B cell (primary cell): ENCODE results near the gene PIM2. TPM values are rescaled to one million over a fixed set of nuclear protein-coding genes. Genes with fewer than 3 reads are reported as not detected.

Experiments used
- ATAC-seq: fragments of 200-7000 bp; cut with Tn5 transposase; one replicate; pipeline ENCODE4 v1.10.0; 2021; ENCODE audit warnings: low read depth, mild to moderate bottlenecking, moderate number of reproducible peaks, moderate library complexity
- CTCF ChIA-PET: fragments of 350-600 bp; sonication (Branson Sonifier 250); formaldehyde crosslinking; loops from one replicate; lab custom pipeline; 2021; ENCODE audit warnings: antibody characterized with exemption, inconsistent platforms; lab: Charles Lee
- POLR2A ChIA-PET: fragments of 350-600 bp; sonication (Branson Sonifier 250); formaldehyde crosslinking; loops from one replicate; lab custom pipeline; 2021; ENCODE audit warnings: antibody characterized with exemption; lab: Charles Lee
- DNase-seq: peaks from one replicate; pipeline ENCODE4 v3.0.0; 2013
- H2AFZ ChIP-seq: 2 replicates; pipeline ENCODE4 v1.6.1; 2012; ENCODE audit warnings: mild to moderate bottlenecking, low read depth, low read length; ENCODE audit not compliant: insufficient read depth, poor library complexity, severe bottlenecking
- H3K27ac ChIP-seq, 2 donors: 1 replicate in 1 of 2; 2 replicates in 1 of 2; pipeline ENCODE4 v1.5.1; 2012 to 2013; ENCODE audit warnings: low read length in 2 of 2, mild to moderate bottlenecking in 2 of 2, moderate library complexity in 1 of 2
- H3K27me3 ChIP-seq, 4 experiments: fragments of 200-600 bp in 1 of 4; sonication (generic) in 1 of 4; replicated peaks in 1 of 4; 1 replicate in 2 of 4; 2 replicates in 2 of 4; pipeline versions ENCODE4 v1.6.1 to v1.7.0; 2013 to 2016; ENCODE audit warnings: low read length in 3 of 4, mild to moderate bottlenecking in 2 of 4, mixed read lengths in 1 of 4, moderate library complexity in 1 of 4; ENCODE audit not compliant: insufficient read depth in 4 of 4, control insufficient read depth in 3 of 4; ENCODE audit errors: control extremely low read depth in 1 of 4
- H3K36me3 ChIP-seq, 2 experiments: replicated peaks in 1 of 2; 1 replicate in 1 of 2; 2 replicates in 1 of 2; pipeline versions ENCODE4 v1.6.1 to v1.7.1; 2013; ENCODE audit warnings: low read length in 1 of 2; ENCODE audit not compliant: insufficient read depth in 2 of 2, control insufficient read depth in 1 of 2; ENCODE audit errors: control extremely low read depth in 1 of 2, extremely low read depth in 1 of 2
- H3K4me1 ChIP-seq, 2 donors: fragments of 200-600 bp in 1 of 2; sonication (generic) in 1 of 2; 1 replicate in 1 of 2; 2 replicates in 1 of 2; pipeline versions ENCODE4 v1.5.1 to v1.6.1; 2013 to 2017; ENCODE audit warnings: low read length in 2 of 2; ENCODE audit not compliant: control insufficient read depth in 2 of 2, insufficient read depth in 2 of 2
- H3K4me2 ChIP-seq: replicated peaks from 2 replicates; pipeline ENCODE3; 2012; ENCODE audit warnings: mild to moderate bottlenecking, low read depth, low read length; ENCODE audit not compliant: poor library complexity, severe bottlenecking
- H3K4me3 ChIP-seq, 5 experiments: fragments of 200-600 bp in 1 of 5; sonication (generic) in 1 of 5; 1 replicate in 3 of 5; 2 replicates in 2 of 5; pipeline versions ENCODE4 v1.5.1 to v1.7.0; 2011 to 2016; ENCODE audit warnings: low read length in 4 of 5, mild to moderate bottlenecking in 4 of 5, low read depth in 2 of 5, control low read depth in 1 of 5, moderate library complexity in 1 of 5; ENCODE audit not compliant: insufficient read depth in 1 of 5; ENCODE audit errors: control extremely low read depth in 1 of 5, extremely low read depth in 1 of 5
- H3K79me2 ChIP-seq: fragments of 200-600 bp; sonication (generic); one replicate; pipeline ENCODE4 v1.6.0; 2016; ENCODE audit warnings: low read length; ENCODE audit not compliant: control insufficient read depth, insufficient read depth
- H3K9ac ChIP-seq: fragments of 200-600 bp; sonication (generic); 2 replicates; pipeline ENCODE4 v1.6.1; 2017; ENCODE audit warnings: mild to moderate bottlenecking, low read length, moderate library complexity
- H3K9me3 ChIP-seq, 3 donors: one replicate each; pipeline versions ENCODE4 v1.6.1 to v1.7.1; 2013; ENCODE audit warnings: low read length in 2 of 3; ENCODE audit not compliant: control insufficient read depth in 2 of 3, insufficient read depth in 1 of 3; ENCODE audit errors: control extremely low read depth in 1 of 3
- H4K20me1 ChIP-seq: 2 replicates; pipeline ENCODE4 v1.6.0; 2012; ENCODE audit warnings: mild to moderate bottlenecking, low read length; ENCODE audit not compliant: insufficient read depth, control insufficient read depth, poor library complexity, severe bottlenecking
- H3K27ac Mint-ChIP-seq: one replicate; pipeline ENCODE4 v1.8.0; 2021; ENCODE audit warnings: mixed read lengths
- H3K27me3 Mint-ChIP-seq: one replicate; pipeline ENCODE4 v1.8.0; 2021; ENCODE audit warnings: mixed read lengths
- H3K4me1 Mint-ChIP-seq: one replicate; pipeline ENCODE4 v1.8.0; 2021; ENCODE audit warnings: mixed read lengths
- H3K4me3 Mint-ChIP-seq: one replicate; pipeline ENCODE4 v1.8.0; 2021; ENCODE audit warnings: mixed read lengths
- H3K9me3 Mint-ChIP-seq: one replicate; pipeline ENCODE4 v1.8.0; 2022; ENCODE audit warnings: mixed read lengths; ENCODE audit not compliant: insufficient read depth
- EZH2 ChIP-seq: IDR thresholded peaks from 2 replicates; pipeline ENCODE4 v1.6.1; 2012; ENCODE audit warnings: borderline replicate concordance, low read depth, mild to moderate bottlenecking, moderate library complexity, low read length; ENCODE audit not compliant: insufficient read depth, poor library complexity, severe bottlenecking
- WGBS: methylation state at CpG from one replicate; pipeline ENCODE4 v1.1.5; 2013; ENCODE audit warnings: missing lambda C conversion rate; ENCODE audit not compliant: insufficient coverage; 5-methylcytosine and 5-hydroxymethylcytosine counted together
- intact Hi-C: fragments of 100-400 bp; cut with micrococcal nuclease; formaldehyde crosslinking; loops from one replicate; pipeline ENCODE4 v1.10.0; 2022
- polyA plus RNA-seq: library from polyadenylated mRNA; depleted of rRNA; stranded (reverse); fragments of >200 nt; gene quantifications from 2 replicates; pipeline ENCODE4 v1.2.3, GENCODE V29; 2012
- total RNA-seq, 2 donors: library from RNA; stranded (reverse); fragments of 120-200 nt in 1 of 2; gene quantifications; 1 replicate in 1 of 2; 2 replicates in 1 of 2; pipeline versions ENCODE4 v1.2.3 to v1.2.4, GENCODE V29; 2013 to 2022
- TF ChIP-seq, protein P1 (sequence below): fragments of 200-600 bp; IDR thresholded peaks from one replicate; pipeline ENCODE4 v1.8.0; 2022; ENCODE audit warnings: antibody characterized with exemption, mild to moderate bottlenecking

Gene PIM2
- total and polyA plus RNA-seq, 2 donors (not counting 1 experiment from before 2014, with no cell fraction given), result 276 to 315 TPM

DNA sequence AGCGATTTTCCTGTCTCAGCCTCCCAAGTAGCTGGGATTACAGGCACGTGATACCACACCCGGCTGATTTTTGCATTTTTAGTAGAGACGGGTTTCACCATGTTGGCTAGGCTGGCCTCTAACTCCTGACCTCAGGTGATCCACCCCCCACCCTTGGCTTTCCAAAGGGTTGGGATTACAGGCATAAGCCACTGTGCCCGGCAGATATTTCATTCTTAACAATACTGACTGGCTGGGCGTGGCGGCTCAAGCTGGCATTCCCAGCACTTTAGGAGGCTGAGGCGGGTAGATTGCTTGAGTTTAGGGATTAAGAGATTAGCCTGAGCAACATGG lies 19.8 kb downstream of the PIM2 start:
- H3K9me3 ChIP-seq, result no peaks in the 10 kb centered on the region
- no peak overlapping the region for H3K4me2 ChIP-seq
- H3K27ac ChIP-seq, result peak overlapping the region; percentile 16 to 94
- H3K27me3 Mint-ChIP-seq, result no peaks in the 10 kb centered on the region
- ATAC-seq (no peak), DNase-seq (no peak)
- peaks cover 31% of the 10 kb centered on the region for H3K79me2 ChIP-seq
- H2AFZ ChIP-seq, result no peak overlapping the region
- TF ChIP-seq, protein P1, sequence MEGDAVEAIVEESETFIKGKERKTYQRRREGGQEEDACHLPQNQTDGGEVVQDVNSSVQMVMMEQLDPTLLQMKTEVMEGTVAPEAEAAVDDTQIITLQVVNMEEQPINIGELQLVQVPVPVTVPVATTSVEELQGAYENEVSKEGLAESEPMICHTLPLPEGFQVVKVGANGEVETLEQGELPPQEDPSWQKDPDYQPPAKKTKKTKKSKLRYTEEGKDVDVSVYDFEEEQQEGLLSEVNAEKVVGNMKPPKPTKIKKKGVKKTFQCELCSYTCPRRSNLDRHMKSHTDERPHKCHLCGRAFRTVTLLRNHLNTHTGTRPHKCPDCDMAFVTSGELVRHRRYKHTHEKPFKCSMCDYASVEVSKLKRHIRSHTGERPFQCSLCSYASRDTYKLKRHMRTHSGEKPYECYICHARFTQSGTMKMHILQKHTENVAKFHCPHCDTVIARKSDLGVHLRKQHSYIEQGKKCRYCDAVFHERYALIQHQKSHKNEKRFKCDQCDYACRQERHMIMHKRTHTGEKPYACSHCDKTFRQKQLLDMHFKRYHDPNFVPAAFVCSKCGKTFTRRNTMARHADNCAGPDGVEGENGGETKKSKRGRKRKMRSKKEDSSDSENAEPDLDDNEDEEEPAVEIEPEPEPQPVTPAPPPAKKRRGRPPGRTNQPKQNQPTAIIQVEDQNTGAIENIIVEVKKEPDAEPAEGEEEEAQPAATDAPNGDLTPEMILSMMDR, result no peak
- H3K4me1 Mint-ChIP-seq, result peaks cover 22% of the 10 kb centered on the region
- H3K9ac ChIP-seq, result no peak overlapping the region
- H3K36me3 ChIP-seq, result peaks cover 2 to 24% of the 10 kb centered on the region in 2 experiments
- peaks cover 8% of the 10 kb centered on the region for H4K20me1 ChIP-seq
- peaks cover 12 to 20% of the 10 kb centered on the region in 2 donors for H3K4me1 ChIP-seq
- no peak overlapping the region for H3K4me3 ChIP-seq
- WGBS, result 85% methylated on average over 3 of the region's 8 CpGs
- no peak overlapping the region for H3K27ac Mint-ChIP-seq
- no peak overlapping the region for H3K4me3 Mint-ChIP-seq
- H3K27me3 ChIP-seq, result no peaks in the 10 kb centered on the region
- ChIA-PET CTCF (interaction anchor here (0.8 kb wide), 1 partner anchor 47 kb away, joined by 4 read pairs; no protein-coding TSS in a partner anchor), POLR2A (interaction anchor here (1.7 kb wide), 1 partner anchor 359 kb away, joined by 6 read pairs; the partner anchor contains the start of gene TBC1D25)
- no peaks in the 10 kb centered on the region for H3K9me3 Mint-ChIP-seq
- intact Hi-C loops, result loop anchor here (10.0 kb wide), 2 partner anchors 206 to 1064 kb away; partner anchors contain the start of gene ZNF81

DNA sequence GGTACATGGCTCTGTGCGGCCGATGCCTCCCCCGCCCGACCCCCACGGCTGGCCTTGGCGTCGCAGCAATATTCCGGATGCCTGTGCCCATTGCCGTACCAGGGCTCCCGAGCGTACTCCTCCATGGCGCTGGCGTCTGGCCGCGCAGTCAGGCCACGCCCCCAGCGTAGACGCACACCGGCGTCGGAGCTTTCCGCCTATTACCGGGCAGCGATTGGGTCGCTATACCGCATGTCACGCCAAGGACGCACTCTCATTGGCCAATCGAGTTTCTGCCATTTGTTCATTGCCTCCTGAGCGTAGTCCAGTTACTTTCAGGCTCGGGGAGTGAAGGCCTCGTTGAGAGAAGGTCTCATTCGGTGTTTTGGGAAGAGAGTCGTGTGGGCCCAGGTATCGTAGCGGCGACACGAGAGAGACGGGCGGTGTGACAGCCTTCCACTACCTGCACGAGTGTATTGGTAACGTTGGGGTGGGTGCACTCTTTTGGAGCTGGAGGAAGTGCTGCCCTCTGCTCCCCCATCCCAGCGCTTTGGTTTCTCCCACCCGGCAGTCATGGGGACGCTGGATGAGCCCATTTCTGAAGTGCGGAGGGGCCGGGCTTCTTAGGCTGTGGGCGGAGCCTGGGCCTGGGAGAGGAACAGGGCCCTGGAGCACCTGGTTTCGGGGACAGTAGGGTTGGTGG lies 21.1 kb downstream of the PIM2 start, which contains the start of the genes PQBP1 and TIMM17B:
Gene PQBP1 (plus strand): TSS at position 306 of the 682 bp plus-strand sequence. CDS start 580 bp downstream, outside the sequence.
Gene TIMM17B (minus strand): TSS at position 144 of the 682 bp plus-strand sequence. CDS start 19 bp downstream, at position 125.
- H3K27ac Mint-ChIP-seq, result peak within 1 kb of the TSS; percentile 94
- whole genome bisulfite sequencing, result under 1% methylated on average over 39 of the region's 49 CpGs

More for the DNA sequence above, 21.1 kb downstream of the PIM2 start, which contains the start of the genes PQBP1 and TIMM17B:
- Histone ChIP-seq H3K9me3 (no peaks in the 10 kb centered on the region), H3K27me3 (no peaks in the 10 kb centered on the region), H4K20me1 (peaks cover 8% of the 10 kb centered on the region), H3K36me3 (peaks cover 2 to 16% of the 10 kb centered on the region in 2 experiments), H3K4me1 (peaks cover 12 to 20% of the 10 kb centered on the region in 2 donors), H3K79me2 (peaks cover 31% of the 10 kb centered on the region), H3K27ac (peak within 1 kb of the TSS; percentile 93 to 94), H3K4me2 (peak within 1 kb of the TSS; percentile 80), H3K9ac (peak within 1 kb of the TSS; percentile 93), H2AFZ (peak within 1 kb of the TSS; percentile 74), H3K4me3 (peak within 1 kb of the TSS; percentile 81 to 91 (median 86))
- DNase-seq (peak; percentile 95), ATAC-seq (peak; percentile 88)
- Mint-ChIP-seq H3K27me3 (no peaks in the 10 kb centered on the region), H3K4me1 (peaks cover 22% of the 10 kb centered on the region), H3K9me3 (no peaks in the 10 kb centered on the region), H3K4me3 (peak within 1 kb of the TSS; percentile 89)
- intact Hi-C loops, result loop anchor here (1.0 to 10.0 kb wide), 5 partner anchors 14 to 1063 kb away; partner anchors contain the start of genes SLC35A2 and ZNF81
- TF ChIP-seq EZH2, result no peak
- TF ChIP-seq, protein P1, result no peak
- ChIA-PET POLR2A (interaction anchor here (0.6 to 1.7 kb wide), 11 partner anchors 9 to 358 kb away, joined by 3 to 15 read pairs (median 4); partner anchors contain the start of genes GRIPAP1, HDAC6, OTUD5 and PIM2), CTCF (interaction anchor here (0.8 to 1.3 kb wide), 5 partner anchors 18 to 249 kb away, joined by 3 to 9 read pairs (median 5); no protein-coding TSS in a partner anchor)
